Activated CD4-positive, alpha-beta T cell treated with anti-CD3 and anti-CD28 coated beads, Interleukin-2, amount 50 U/mL, for 48 hours (primary cell): ENCODE measurements around the gene EPC2.
"Not testable (repeated sequence)": the region's sequence is repeated elsewhere in the genome, so short reads cannot be mapped to it uniquely, and the experiment has no call there.

ENCODE experiments used
- DNase-seq, 2 experiments: peaks; one replicate each; pipeline ENCODE4 v3.0.0-alpha.2; 2020

Gene EPC2

DNA sequence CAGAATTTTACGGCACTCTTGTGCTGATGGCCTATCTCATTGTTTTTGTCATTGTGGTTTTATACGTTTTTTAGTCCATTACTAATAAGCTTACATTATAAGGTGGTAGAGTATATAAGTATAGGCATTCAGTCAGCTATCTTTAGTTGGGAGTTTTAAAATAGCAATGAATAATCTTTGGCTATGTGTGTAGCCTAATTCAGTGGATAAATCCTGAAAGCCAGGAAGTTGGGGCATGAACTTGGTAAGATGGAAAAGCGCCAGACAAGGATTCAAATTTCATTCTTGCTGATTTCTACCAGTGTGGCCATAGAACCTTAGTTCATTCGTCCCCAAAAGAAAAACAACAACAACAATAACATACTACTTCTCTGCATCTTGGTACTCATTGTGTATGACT, 31.2 kb downstream of the EPC2 start:
- DNase-seq, result no peak

DNA sequence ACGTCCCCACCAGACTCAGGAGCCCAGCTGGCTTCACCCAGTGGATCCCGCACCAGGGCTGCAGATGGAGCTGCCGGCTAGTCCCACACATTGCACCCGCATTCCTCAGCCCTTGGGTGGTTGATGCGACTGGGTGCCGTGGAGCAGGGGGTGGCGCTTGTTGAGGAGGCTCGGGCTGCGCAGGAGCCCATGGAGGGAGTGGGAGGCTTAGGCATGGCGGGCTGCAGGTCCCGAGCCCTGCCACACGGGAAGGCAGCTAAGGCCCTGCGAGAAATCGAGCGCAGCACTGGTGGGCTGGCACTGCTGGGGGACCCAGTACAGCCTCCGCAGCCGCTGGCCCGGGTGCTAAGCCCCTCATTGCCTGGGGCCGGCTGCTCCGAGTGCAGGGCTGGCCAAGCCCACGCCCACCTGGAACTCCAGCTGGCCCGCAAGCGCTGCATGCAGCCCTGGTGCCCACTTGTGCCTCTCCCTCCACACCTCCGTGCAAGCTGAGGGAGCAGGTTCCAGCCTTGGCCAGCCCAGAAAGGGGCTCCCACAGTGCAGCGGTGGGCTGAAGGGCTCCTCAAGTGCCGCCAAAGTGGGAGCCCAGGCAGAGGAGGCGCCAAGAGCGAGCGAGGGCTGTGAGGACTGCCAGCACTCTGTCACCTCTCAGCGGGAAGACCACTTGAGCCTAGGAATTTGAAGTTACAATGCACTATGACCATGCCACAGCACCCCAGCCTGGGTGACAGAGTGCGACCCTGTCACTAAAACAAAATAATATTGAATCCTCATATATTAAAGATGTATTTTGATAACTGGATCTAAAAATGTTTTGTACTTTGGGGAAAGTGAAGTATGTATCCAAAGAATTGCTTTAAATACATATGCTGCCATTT, 34.0 kb downstream of the EPC2 start:
- DNase-seq, result not testable (repeated sequence)

DNA sequence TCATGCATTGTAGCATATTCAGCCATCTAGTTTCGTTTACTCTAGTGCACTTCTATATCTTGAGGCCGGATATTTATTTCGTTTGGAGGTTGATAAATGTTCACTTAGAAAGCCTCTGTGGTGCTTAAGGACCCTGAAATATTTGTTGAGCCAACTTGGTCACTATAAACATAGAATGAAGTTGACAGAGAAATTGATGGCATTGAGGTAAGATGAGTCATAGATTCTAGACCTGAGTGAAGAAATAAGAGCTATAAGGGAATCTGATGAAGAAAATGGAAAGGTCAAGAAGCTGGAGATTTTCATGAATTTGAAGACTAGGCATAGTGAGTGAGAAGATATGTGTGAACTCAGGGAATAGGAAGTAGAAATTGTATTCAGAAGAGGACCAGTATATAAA, 35.9 kb downstream of the EPC2 start:
- no peak for DNase-seq

DNA sequence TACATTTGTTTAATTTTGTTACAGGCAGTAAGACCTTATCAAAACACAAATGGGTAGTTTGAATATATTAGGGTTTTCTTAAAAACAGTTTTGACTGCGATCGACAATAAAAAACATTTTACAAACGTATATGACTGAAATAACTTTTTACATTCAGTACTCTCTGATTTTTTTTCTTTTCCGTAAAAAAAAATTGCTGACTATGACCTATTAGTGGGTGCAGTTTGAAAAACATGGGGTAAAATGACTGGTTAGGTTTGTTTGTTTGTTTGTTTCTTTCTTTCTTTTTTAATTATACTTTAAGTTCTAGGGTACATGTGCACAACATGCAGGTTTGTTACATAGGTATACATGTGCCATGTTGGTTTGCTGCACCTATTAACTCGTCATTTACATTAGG, 36.9 kb downstream of the EPC2 start:
- no peak for DNase-seq

DNA sequence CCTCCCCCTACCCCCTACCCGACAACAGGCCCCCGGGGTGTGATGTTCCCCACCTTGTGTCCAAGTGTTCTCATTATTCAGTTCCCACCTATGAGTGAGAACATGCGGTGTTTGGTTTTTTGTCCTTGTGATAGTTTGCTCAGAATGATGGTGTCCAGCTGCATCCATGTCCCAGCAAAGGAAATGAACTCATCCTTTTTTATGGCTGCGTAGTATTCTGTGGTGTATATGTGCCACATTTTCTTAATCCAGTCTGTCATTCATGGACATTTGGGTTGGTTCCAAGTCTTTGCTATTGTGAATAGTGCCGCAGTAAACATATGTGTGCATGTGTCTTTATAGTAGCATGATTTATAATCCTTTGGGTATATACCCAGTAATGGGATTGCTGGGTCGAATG, 37.3 kb downstream of the EPC2 start:
- not testable (repeated sequence) for DNase-seq

DNA sequence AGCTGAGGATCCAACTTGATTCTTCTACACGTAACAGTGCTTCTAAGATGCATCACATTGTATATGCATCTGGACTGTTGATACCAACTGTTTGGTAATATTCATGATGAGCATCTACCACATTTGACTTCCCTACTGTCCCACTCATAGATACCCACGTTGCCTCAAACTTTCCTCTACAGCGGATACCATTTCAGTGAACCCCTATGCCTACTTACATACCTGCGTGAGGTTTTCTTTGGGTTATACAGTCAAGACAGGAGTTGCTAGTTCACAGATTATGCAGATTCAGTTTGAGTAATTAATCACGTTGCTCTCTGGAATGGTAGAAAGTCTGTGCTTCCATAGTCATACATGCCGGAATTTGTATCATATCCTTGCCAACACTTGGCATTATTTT, 40.0 kb downstream of the EPC2 start:
- DNase-seq, result no peak

DNA sequence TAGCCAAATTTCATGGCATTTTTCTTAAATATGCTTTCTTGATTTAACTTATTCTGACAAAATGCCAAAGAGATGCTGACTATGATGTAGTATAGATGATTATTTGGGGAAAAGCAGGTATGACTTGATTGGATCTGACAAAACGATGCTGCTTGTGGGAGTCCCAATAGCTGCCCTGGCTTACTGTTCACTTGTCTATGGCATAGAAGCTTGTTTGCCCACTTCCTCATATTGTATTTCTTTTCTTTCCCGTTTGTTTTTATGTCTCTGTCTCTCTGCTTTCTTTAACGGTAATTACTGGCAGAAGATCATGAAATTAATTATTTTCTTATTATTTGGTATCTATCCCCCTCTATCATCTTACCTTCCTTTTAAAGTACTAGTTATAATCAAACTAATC, 43.0 kb downstream of the EPC2 start:
- DNase-seq, result no peak

DNA sequence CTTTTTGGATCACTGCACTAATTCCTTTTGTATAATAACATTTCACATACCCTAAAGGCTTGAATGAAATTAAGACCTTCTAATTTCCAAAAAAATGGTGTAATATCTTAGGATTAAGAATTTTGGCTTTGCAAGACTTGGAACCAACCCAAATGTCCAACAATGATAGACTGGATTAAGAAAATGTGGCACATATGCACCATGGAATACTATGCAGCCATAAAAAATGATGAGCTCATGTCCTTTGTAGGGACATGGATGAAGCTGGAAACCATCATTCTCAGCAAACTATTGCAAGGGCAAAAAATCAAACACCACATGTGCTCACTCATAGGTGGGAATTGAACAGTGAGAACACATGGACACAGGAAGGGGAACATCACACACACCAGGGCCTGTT, 43.5 kb downstream of the EPC2 start:
- DNase-seq, result not testable (repeated sequence)

DNA sequence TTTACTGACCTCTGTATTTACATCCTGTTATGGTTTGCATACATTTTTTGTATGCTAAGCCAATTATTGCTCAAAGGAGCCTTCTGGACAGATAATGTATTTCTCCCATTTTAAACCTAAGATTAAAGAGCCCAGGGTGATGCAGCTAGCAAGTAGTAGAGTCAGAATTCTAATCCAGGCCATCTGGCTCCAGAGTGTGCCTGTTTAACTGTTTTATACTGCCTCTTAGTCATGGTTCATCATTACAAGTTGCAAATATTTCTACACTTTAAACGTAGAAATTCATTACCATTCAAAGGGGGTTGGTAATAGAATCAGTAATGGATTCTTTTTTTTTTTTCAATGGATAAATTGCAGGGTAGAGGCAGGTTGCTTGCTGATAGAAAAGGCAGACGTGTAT, 52.4 kb downstream of the EPC2 start:
- no peak for DNase-seq

DNA sequence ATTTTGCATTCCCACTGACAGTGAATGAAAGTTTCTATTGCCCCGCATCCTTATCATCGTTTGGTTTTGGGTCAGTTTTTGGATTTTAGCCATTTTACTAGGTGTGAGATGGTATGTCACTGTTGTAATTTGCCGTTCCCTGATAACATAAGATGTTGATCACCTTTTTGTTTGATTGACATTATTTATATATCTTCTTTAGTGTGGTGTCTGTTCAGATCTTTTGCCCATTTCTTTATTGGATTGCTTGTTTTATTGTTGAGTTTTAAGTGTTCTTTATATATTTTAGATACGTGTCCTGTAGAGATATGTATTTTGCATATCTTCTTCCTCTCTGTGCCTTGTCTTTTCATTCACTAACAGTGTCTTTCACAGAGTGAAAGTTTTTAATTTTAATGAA, 55.3 kb downstream of the EPC2 start:
- DNase-seq, result no peak

DNA sequence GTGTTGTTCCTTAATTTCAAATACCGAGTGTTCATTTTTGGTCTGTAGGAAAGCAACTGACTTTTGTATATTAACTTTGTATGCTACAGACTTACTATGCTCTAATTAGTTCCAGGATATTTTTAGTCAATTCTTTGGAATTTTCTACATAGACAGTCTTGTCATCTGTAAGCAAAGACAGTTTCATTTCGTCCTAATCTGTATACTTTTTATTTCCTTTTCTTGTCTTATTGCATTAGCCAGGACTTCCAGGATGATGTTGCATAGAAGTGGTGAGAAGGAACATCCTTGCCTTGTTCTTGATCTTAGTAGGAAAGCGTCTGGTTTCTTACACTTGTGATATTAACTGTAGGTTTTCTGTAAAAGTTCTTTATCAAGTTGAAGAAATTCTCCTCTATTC, 56.5 kb downstream of the EPC2 start:
- no peak for DNase-seq

DNA sequence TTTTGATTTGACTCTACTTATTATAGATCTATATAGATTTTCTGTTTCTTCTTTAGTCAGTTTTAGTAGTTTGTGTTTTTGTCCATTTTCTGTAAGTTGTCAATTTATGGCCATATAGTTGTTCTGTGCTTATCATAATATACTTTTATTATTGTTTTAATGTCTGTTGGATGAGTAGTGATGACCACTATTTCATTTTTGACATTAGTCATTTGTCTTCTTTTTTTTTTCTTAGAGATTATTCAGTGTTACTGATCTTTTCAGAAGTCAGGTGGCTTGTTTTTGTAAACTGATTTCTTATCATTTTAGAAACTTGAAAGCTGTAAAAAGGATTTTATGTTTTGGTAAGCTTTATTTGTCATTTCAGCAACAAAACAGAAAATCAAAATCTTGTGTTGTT, 57.3 kb downstream of the EPC2 start:
- no peak for DNase-seq

DNA sequence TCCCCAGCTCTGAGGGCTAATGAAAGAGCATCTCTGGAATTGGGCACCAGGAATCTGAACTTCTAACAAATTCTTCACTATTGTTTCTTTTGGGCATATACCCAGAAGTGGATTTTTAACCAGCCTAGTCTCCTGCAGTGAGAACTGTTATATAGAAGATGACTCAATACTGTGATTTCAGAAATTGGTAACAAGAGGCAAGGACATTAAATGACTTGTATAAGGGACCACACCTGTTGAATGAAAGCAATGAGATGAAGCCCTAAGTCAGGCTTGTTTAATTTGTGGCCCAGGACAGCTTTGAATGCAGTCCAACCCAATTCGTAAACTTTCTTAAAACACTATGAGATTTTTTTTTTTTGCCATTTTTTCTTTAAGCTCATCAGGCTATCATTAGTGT, 57.9 kb downstream of the EPC2 start:
- no peak for DNase-seq

DNA sequence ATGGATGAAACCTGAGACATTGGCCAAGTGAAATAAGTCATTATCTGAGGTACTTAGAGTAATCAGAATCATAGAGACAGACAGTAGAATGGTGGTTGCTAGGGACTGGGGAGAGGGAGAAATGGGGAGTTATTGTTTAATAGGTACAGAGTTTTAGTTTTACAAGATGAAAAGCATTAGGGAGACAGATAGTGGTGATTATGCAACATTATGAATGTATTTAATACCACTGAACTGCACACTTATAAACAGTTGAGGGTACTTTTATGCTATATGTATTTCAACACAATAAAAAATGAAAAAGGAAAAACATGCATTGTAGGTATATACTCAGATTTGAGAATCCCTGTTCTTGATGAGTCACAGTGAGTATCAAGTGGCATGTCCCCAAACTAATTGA, 59.7 kb downstream of the EPC2 start:
- no peak for DNase-seq

DNA sequence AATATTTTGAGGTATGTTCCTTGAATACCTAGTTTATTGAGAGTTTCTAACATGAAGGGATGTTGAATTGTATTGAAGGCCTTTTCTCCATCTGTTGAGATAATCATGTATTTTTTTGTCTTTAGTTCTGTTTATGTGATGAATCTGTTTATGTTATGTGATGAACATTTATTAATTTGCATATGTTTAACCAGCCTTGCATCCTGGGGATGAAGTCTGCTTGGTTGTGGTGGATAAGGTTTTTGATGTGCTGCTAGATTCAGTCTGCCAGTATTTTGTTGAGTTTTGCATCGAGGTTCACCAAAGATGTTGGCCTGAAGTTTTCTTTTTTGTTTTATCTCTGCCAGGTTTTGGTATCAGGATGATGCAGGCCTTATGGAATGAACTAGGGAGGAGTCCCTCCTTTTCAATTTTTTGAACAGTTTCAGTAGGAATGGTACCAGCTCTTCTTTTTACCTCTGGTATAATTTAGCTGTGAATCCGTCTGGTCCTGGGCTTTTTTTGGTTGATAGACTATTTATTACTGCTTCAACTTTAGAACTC, 71.9 kb downstream of the EPC2 start:
- DNase-seq, result no peak

DNA sequence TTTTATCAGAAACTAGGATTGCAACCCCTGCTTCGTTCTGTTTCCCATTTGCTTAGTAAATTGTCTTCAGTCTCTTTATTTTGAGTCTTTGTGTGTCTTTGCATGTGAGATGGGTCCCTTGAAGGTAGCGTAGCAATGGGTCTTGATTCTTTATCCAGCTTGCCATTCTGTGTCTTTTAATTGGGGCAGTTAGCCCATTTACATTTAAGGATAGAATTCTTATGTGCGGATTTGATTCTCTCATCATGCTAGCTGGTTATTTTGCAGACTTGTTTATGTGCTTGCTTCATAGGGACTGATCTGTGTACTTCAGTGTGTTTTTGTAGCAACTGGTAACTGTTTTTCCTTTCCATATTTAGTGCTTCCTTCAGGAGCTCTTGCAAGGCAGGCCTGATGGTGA, 73.5 kb downstream of the EPC2 start:
- DNase-seq, result no peak

DNA sequence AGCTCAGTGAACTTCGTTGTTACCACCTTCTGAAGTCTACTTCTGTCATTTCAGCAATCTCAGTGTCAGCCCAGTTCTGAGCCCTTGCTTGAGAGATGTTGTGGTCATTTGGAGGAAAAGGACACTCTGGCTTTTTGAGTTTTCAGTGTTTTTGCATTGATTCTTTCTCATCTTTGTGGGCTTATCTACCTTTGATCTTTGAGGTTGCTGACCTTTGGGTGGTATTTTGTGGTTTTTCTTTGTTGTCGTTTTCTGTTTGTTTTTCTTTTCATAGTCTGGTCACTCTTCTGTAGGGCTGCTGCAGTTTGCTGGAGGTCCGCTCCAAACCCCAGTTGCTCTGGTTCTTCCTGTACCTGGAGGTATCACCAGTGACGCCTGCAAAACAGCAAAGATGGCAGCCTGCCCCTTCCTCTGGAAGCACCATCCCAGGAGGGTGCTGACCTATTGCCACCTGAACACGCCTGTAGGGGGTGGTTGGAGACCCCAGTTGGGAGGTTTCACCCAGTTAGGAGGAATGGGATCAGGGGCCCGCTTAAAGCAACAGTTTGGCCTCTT, 74.7 kb downstream of the EPC2 start:
- DNase-seq, result no peak

DNA sequence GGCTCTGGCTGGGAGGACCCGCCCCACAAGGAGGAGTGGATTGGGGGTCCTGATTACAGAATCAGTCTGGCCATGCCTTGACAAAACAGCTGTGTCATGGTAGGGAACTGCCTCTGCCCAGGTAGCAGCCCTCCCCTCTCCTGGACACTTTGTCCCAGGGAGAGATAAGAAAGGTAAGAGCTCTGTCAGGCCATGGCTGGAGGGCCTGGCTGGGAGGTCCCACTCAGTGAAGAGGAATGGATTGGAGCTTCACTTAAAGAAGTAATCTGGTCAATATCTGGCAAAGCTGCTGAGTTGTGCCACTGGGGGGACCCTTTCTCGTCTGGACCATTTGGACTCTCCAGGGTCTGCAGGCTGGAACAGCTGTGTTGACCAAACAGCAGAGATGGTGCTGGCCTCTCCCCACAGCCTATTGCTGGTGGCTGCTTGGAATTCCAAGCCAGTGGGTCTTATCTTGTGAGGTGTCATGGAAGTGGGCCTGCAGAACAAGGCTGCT, 75.4 kb downstream of the EPC2 start:
- no peak for DNase-seq

DNA sequence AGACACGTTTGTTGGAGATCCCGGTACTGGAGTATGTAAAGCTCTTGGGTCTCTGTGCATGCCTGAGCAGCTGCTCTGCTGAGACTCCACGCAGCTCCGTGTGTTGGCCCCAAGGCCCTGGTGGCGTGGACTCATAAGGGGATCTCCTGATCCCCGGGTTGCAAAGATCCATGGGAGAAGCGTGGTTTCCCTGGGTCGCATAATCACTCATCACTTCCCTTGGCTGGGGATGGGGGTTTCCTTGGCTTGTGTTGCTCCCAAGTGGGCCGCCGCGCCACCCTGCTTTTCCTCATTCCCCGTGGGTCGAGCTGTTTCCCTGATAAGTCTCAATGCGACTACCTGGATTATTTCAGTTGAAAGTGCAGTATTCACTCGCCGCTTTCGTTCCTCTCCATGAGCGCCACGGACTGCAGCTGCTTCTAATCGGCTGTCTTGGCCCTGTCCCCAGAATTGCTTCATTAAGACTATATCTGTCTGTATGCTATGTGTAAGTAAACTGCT, 76.0 kb downstream of the EPC2 start:
- DNase-seq, result peak; percentile 5 to 22

DNA sequence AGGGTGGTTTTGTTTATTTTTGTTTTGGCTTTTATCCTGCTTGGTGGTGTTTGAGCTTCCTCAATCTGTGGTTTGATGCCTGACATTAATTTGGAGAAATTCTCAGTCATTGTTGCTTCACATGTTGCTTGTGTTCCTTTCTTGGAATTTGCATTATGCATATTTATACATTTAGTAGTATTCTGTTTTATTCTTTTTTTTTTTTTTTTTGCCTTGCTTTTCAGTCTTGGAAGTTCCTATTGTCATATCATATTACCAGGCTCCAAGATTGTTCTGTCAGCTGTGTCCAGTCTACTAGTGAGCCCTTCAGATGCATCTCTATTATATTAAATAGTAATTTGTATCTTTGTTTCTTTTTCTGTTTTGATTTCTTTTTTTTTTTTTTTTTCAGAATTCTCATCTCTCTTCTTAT, 77.0 kb downstream of the EPC2 start:
- DNase-seq, result no peak

DNA sequence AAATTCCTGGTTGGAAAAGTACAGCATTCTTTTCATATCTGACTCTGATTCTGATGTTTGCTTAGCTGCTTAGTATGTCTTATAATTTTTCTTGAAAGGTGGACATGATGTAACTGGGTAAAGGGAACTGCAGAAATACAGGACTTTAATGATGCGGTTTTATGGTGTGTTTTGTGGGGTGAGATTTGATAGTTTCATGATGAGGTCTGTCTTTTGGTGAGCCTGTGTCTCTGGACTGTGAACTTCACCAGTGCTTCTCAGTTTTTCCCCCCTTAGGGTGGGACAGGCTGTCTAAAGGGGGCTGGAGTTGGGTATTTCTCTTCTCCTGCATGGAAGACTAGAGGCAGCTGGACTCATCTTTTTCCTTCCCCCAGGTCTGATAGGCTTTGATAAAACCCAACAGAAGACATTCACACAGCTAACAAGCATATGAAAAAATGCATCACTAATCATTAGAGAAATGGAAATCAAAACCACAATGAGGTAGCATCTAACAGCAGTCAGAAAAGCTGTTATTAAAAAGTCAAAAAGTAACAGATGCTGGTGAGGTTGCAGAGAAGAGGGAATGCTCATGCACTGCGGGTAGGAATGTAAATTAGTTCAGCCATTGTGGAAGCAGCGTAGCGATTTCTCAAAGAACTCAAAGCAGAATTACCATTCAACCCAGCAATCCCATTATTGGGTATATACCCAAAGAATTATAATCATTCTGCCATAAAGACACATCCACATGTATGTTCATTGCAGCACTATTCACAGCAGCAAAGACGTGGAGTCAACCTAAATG, 77.6 kb downstream of the EPC2 start:
- no peak for DNase-seq

DNA sequence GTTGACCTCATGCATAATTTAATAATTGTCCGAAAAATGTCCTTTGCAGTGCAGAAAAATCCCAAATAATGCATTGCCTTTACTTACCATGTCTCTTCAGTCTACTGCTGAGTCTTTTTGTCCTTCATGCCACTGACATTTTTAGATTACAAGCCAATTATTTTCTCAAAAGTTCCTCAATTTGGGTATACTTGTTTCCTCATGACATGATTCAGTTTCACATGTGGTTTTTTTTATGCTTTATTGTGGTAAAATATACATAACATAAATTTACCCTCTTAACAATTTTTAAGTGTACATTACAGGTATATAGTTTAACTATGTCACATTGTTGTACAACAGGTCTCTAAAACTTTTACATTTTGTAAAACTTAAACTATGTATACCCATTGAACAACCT, 81.0 kb downstream of the EPC2 start:
- no peak for DNase-seq

DNA sequence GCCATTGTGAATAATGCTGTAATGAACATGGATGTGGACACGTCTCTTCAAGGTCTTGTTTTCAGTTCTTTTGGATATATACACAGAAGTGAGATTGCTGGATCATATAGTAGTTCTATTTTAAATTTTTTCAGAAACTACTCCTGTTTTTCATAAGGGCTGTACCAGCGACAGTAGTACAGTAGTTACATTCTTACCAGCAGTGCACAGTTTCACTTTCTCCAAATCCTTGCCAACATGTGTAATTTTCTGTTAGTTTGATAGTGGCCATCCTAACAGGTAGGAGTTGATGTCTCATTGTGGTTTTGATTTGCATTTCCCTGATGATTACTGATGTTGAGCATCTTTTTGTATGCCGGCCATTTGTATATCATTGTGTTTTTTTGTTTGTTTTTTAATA, 81.7 kb downstream of the EPC2 start:
- no peak for DNase-seq
